Type B pancreatic cell (in vitro differentiated cells): ENCODE measurements around the gene LRRC4. TPM values are rescaled to one million over a fixed set of nuclear protein-coding genes. Genes with fewer than 3 reads are reported as not detected.
A peak's percentile ranks its signal among the peaks of the same experiment; 100 is the strongest.

Experiments used
- DNase-seq: peaks from one replicate; pipeline ENCODE4 v3.0.0; 2021; ENCODE audit warnings: mixed read lengths; ENCODE audit not compliant: unreplicated experiment; ENCODE audit errors: extremely low spot score
- H3K27ac Mint-ChIP-seq: 2 replicates; pipeline ENCODE4 v1.8.0; 2021; ENCODE audit warnings: mild to moderate bottlenecking, mixed read lengths
- H3K27me3 Mint-ChIP-seq: 2 replicates; pipeline ENCODE4 v1.8.0; 2021; ENCODE audit warnings: mixed read lengths
- H3K36me3 Mint-ChIP-seq: 2 replicates; pipeline ENCODE4 v1.8.0; 2021; ENCODE audit warnings: mixed read lengths
- H3K4me1 Mint-ChIP-seq: one replicate; pipeline ENCODE4 v1.8.0; 2021; ENCODE audit warnings: mixed read lengths; ENCODE audit not compliant: unreplicated experiment
- H3K4me3 Mint-ChIP-seq: 2 replicates; pipeline ENCODE4 v1.8.0; 2021; ENCODE audit warnings: mild to moderate bottlenecking, mixed read lengths
- H3K9me3 Mint-ChIP-seq: 2 replicates; pipeline ENCODE4 v1.8.0; 2021; ENCODE audit warnings: mixed read lengths
- total RNA-seq: library from RNA; stranded (reverse); gene quantifications from 2 replicates; pipeline ENCODE4 v1.2.1, GENCODE V29; 2021; ENCODE audit warnings: low replicate concordance
- TF ChIP-seq, protein P1 (sequence below): fragments of 200-600 bp; sonication (generic); conservative IDR thresholded peaks from 2 replicates; pipeline ENCODE4 v1.5.0; 2021; ENCODE audit warnings: antibody characterized with exemption, mild to moderate bottlenecking

Gene LRRC4
- total RNA-seq, 1 donor from 2014 or later: 37.7 TPM

GRCh38 chr7:128010391-128011127 lies 20.7 kb downstream of the LRRC4 start:
- Mint-ChIP-seq H3K27ac (peak overlapping the region; percentile 15), H3K9me3 (no peaks in the 10 kb centered on the region), H3K27me3 (no peaks in the 10 kb centered on the region), H3K4me3 (no peak overlapping the region), H3K4me1 (peaks cover 19% of the 10 kb centered on the region), H3K36me3 (peaks cover 7% of the 10 kb centered on the region)
- TF ChIP-seq, protein P1, sequence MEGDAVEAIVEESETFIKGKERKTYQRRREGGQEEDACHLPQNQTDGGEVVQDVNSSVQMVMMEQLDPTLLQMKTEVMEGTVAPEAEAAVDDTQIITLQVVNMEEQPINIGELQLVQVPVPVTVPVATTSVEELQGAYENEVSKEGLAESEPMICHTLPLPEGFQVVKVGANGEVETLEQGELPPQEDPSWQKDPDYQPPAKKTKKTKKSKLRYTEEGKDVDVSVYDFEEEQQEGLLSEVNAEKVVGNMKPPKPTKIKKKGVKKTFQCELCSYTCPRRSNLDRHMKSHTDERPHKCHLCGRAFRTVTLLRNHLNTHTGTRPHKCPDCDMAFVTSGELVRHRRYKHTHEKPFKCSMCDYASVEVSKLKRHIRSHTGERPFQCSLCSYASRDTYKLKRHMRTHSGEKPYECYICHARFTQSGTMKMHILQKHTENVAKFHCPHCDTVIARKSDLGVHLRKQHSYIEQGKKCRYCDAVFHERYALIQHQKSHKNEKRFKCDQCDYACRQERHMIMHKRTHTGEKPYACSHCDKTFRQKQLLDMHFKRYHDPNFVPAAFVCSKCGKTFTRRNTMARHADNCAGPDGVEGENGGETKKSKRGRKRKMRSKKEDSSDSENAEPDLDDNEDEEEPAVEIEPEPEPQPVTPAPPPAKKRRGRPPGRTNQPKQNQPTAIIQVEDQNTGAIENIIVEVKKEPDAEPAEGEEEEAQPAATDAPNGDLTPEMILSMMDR: peak; percentile 26
- no peak for DNase-seq

- H3K27me3 Mint-ChIP-seq: no peaks in the 10 kb centered on the region
- TF ChIP-seq, protein P1: no peak
- H3K4me3 Mint-ChIP-seq: no peak overlapping the region
- no peaks in the 10 kb centered on the region for H3K9me3 Mint-ChIP-seq
- no peak for DNase-seq
- no peak overlapping the region for H3K27ac Mint-ChIP-seq
- H3K36me3 Mint-ChIP-seq: peaks cover 7% of the 10 kb centered on the region
- peaks cover 25% of the 10 kb centered on the region for H3K4me1 Mint-ChIP-seq
These were observed 22.5 kb downstream of the LRRC4 start for GRCh38 chr7:128008744-128009143.

DNA sequence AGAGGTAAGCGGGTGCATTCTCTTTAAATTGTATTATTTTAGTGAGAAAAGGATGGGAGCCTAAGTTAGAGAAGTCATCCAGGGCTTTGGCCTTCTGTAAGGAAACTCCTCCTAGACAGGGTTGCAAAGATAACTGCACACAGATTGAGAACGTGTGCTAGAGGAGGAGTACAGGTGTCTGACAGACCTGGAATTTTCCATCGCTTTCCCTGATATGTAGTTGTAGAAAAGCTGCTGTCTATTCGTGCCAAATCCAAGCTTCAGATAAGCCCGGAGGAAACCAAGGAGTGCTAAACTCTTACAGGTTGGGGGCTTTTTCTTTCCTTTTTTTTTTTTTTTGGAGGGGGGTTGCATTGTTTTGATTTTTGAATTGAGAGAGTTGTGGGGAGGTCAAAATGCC lies 23.1 kb downstream of the LRRC4 start:
- peaks cover 7% of the 10 kb centered on the region for H3K36me3 Mint-ChIP-seq

DNA sequence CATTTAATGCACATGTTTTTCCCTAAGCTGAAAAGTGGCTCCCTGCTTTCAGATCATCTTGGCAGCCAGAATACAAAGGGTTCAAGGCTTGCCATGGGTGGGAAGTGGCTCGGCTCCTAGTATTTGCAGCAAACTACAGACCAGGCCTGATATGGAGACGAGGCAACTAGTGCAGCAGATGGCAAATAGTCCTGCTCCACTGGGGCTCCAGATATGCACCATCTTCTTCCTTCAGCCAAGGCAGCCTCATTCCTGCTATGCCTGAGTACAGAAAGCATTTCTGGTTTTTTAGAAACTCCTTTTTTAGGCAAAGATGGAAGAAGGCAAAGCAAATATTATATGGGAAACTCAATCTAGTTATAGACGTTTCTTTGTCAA lies 23.9 kb downstream of the LRRC4 start:
- peaks cover 25% of the 10 kb centered on the region for H3K4me1 Mint-ChIP-seq
- no peaks in the 10 kb centered on the region for H3K9me3 Mint-ChIP-seq
- no peak overlapping the region for H3K27ac Mint-ChIP-seq
- H3K27me3 Mint-ChIP-seq: no peaks in the 10 kb centered on the region
- DNase-seq: no peak
- TF ChIP-seq, protein P1: no peak
- H3K4me3 Mint-ChIP-seq: no peak overlapping the region
- H3K36me3 Mint-ChIP-seq: peaks cover 7% of the 10 kb centered on the region

More for the DNA sequence above, 23.1 kb downstream of the LRRC4 start:
- Mint-ChIP-seq H3K27ac (no peak overlapping the region), H3K9me3 (no peaks in the 10 kb centered on the region), H3K27me3 (no peaks in the 10 kb centered on the region), H3K4me1 (peaks cover 25% of the 10 kb centered on the region), H3K4me3 (no peak overlapping the region)
- DNase-seq: no peak
- TF ChIP-seq, protein P1: no peak

DNA sequence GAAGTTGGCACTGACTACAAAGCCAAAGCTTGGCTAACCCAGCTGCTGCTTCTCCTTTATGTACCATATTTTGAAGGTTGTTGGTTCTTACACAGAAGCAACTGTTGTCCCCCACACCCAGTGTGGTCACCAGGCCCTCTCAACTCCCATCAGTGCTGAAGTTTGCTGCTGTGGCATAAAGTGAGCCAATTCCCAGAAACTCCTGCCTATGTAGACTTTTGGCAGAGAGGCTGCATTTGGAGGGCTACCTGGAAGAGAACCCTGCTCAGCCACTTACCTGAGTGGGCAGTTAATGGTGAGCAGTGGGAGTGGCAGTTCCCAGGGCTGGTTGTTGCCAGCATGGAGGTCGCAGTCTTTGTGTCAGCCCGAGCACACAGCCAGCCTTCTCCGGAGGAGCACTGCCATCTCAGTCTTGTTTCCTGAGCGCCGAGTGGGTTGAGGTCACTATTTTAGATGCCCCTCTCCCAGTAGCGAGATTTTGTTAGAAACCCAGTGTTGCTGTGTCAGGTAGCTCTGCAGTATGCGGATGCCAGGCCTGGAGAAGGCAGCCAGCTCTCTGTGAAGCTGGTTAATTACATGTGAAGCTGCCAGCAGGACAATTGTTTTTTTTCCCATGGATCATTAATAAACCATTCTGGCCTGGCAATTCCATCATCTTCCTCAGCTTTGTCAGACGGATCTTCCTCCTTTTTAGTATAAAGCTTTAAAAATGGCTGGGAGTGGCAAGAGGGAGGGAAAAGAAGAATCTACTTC lies 24.5 kb downstream of the LRRC4 start:
- TF ChIP-seq, protein P1: no peak
- H3K36me3 Mint-ChIP-seq: peaks cover 9% of the 10 kb centered on the region
- H3K4me1 Mint-ChIP-seq: peaks cover 27% of the 10 kb centered on the region
- DNase-seq: no peak
- H3K4me3 Mint-ChIP-seq: no peak overlapping the region
- H3K27ac Mint-ChIP-seq: no peak overlapping the region
- H3K9me3 Mint-ChIP-seq: no peaks in the 10 kb centered on the region
- no peaks in the 10 kb centered on the region for H3K27me3 Mint-ChIP-seq
